HG02642 (cell line): Measurements from ENCODE around the gene ANKLE2.
"Not testable (repeated sequence)": the region's sequence is repeated elsewhere in the genome, so short reads cannot be mapped to it uniquely, and the experiment has no call there.

ENCODE experiments used
- ATAC-seq: cut with Tn5 transposase; IDR thresholded peaks from one replicate; pipeline ENCODE4 v1.9.1; 2021; ENCODE audit warnings: mild to moderate bottlenecking; ENCODE audit not compliant: unreplicated experiment, poor library complexity

ANKLE2 gene

DNA sequence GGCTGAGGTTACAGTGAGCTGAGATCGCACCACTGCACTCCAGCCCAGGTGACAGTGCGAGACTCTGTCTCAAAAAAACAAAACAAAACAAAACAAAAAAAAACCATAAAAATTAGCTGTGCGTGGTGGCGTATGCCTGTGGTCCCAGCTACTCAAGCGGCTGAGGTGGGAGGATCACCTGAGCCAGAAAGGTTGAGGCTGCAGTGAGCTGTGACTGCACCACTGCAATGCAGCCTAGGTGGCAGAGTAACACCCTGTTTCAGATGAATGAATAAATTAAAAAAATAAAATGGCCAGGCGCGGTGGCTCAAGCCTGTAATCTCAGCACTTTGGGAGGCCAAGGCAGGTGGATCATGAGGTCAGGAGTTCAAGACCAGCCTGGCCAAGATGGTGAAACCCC, 8.0 kb downstream of the ANKLE2 start:
- ATAC-seq, result not testable (repeated sequence)

DNA sequence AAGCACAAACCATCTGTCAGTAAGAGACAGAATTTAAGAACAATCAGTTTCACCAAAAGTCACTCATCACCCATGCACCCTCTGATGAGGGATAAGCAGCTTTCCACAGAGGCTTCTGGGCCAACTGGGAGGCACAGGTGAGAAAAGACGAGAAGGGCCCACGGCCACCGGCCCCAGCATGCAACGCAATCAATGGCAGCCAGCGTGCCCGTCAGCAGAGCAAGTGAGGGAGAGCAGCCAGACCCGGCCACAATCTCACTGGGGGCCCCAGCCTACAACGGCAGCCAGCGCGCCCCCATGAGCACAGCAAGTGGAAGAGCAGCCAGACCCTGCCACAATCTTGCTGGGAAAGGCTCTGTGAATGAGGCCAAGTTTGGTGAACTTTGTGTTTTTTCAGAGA, 13.3 kb downstream of the ANKLE2 start:
- ATAC-seq, result no peak

- no peak for ATAC-seq
These were observed 13.7 kb downstream of the ANKLE2 start for GRCh38 chr12:132747896-132748295.

DNA sequence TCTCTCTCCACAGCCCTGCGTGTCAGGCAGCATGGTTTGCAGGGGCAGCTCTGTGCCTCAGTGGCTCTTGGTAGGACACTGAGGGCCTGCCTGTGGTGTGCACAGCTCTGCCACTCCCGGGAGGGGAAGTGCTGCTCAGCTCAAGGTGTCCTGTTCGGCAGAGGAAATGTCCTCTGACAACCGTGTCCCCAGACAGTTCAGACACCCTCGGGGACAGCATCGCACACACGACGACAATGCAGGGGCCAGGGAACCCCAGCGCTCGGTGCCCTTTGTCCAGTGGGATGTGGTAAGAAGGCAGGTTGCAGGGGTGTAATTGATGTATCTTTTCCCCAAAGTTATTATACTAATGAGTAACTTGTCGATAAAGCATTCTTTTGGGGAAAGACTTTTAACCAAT, 14.2 kb downstream of the ANKLE2 start:
- no peak for ATAC-seq

DNA sequence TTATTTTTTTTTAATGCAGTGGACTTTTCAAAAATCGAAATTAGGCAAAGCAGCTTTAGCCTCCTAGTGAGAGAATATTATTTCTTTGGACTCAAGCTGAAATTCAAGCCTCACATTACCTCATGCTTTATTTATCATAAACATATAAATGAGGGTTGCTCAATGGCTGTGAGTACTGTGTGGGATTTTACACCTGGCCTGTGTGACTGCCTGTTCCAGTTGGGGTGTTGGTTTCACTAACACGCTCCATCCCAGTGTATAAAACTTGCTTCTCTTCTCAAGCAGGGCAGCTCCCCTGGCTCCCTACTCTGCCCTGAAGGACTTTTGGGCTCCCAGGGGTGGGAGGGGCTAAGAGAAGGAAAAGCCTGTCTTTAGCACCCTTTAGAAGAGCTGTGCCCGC, 15.0 kb downstream of the ANKLE2 start:
- ATAC-seq, result no peak

DNA sequence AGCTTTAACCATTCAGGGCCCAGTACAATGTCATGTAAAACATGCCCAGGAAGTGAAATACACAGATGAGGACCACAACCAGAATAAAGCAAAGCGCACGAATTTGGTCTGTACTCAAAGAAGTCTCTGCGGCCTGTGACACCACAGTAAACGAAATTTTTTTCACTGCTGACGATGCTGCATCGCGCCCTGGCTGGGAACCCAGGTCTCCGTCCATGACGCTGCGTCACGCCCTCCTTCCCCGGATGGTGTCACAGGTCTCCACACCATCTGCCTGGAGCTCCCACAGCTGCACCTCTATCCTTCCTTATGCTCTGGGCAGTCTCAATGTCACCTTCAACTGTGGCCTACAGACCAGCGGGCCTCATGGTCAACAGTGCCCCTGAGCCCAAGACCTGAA, 17.8 kb downstream of the ANKLE2 start:
- no peak for ATAC-seq

GRCh38 chr12:132741620-132742019, 20.0 kb downstream of the ANKLE2 start:
- no peak for ATAC-seq

DNA sequence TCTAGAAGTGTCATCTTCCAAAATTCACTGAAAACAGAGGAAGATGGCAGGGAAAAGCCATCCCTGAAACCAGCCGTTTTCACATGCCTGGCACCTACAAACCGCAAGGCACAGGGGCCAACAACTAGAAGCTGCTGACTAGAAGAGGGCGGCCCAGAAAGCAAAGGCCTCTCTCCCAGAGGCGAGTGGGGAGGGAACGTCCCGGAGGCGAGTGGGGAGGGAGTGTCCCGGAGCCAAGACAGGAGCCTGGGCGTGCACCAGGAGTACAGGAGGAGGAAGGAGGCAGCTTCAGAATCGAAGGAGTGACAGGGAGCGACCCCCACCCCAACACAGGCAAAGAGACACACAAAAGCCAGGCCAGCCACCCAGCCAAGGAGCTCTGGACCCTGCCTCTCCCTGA, 21.0 kb downstream of the ANKLE2 start:
- ATAC-seq, result no peak

DNA sequence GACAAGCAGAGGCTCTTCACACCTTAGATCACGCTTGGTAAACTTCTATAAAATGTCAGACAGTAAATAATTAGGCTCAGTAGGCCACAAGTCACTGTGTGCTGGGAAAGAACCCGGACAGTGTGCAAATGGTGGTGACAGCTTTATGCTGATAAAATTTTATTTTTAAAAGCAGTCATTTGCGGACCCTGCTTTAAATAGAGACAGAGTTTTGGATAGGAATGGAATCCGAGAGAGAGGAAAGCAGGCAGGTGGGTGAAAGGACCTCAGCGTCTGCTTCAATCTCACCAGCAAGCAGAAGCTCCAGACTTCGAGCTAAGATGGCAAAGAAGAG, 21.4 kb downstream of the ANKLE2 start:
- ATAC-seq, result no peak

GRCh38 chr12:132739600-132740312, 21.9 kb downstream of the ANKLE2 start:
- no peak for ATAC-seq

GRCh38 chr12:132736913-132737312, 24.7 kb downstream of the ANKLE2 start:
- no peak for ATAC-seq

- no peak for ATAC-seq
These were observed 25.3 kb downstream of the ANKLE2 start for GRCh38 chr12:132736378-132736777.

GRCh38 chr12:132735496-132735895, 26.1 kb downstream of the ANKLE2 start:
- ATAC-seq, result no peak

GRCh38 chr12:132734206-132734605, 27.4 kb downstream of the ANKLE2 start:
- ATAC-seq, result no peak

DNA sequence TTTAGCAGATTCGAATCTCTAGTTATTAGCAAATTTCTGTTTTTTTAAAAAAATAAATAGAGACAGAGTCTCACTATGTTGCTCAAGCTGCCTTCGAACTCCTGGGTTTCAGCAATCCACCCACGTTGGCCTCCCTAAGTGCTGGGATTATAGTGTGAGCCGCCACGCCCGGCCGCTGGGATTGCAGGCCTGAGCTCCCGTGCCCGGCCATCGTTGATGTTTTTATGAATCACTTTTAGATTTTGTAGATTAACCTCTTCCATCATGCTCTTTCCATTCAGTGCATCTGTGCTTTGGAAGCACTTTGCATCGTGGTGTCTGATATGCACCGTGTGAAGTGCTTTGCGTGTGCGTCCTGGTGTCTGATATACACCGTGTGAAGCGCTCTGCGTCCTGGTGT, 30.1 kb downstream of the ANKLE2 start:
- no peak for ATAC-seq

DNA sequence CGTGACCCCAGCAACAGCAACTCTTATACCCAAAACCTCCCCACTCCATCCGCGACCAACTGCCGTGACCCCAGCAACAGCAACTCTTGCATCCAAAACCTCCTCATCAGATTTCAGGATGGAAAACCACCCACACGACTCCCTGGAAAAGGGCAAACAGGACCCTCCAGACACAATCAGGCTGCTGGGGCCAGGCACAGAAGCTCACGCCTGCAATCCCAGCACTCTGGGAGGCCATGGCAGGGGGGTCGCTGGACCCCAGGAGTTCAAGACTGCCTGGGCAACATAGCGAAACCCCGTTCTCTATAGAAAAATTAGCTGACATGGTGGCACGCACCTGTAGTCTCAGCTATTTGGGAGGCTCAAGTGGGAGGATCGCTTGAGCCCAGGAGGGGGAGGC, 31.3 kb downstream of the ANKLE2 start:
- no peak for ATAC-seq

GRCh38 chr12:132729541-132730320, 31.9 kb downstream of the ANKLE2 start:
- no peak for ATAC-seq

GRCh38 chr12:132728502-132728901, 33.1 kb downstream of the ANKLE2 start:
- ATAC-seq, result no peak

- no peak for ATAC-seq
These were observed 34.4 kb downstream of the ANKLE2 start for GRCh38 chr12:132727091-132727794.

DNA sequence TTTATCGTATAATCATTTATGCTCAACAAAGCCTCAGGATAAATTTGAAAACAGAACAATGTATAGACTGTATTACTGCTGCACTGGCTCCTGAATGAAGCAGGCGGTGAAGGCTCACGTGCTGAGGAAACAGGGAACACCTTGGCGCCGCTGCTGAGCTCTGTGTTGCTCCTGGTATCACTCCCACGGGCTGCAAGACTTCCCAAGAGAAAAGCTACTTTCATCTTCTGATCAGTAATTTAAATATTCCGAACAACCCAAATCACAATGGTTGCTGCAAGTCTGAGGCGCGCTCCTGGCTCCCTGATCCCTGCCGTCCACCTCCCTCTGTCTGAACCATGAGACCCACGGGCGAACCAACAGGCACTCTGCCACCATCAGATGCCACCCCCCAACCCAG, 35.2 kb downstream of the ANKLE2 start:
- ATAC-seq, result no peak

DNA sequence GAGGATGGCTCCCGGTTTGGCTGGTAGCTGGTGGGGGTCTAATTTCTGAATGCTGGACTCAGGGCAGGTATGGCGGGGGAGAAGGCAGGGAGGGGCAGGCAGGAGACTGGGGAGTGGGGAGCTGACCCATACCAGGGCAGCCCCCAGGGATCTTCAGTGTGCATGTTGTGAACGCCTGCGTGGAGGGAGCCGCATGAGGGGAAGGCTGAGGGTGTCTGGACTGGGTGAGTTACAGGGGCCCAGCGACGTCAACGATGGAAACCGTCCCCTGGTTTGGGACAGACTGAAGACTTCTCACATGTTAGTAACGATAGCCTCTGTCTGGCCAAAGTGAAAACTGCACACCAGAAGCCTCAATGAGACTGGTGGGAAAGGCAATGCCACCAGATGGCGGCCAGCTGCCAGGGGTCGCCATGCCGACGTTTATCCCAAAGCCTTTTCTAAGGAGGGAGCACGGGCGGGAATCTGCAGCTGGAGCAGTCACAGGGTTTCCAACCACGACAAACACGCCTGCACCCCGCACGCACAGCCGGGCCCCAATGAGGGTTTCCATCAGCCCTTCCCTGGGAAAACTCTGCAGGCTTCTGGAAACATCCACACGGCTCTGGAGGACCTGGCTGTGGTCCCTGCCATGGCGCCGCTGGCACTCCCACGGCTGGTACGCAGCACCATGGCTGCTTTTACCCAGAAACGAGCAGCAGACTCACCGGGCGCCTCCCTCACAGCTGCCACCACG, 37.0 kb downstream of the ANKLE2 start:
- no peak for ATAC-seq
